DOHH2 (cell line): ENCODE data around the gene MDP1.
"Not testable (repeated sequence)": the region's sequence is repeated elsewhere in the genome, so short reads cannot be mapped to it uniquely, and the experiment has no call there.

Source experiments
- H3F3A ChIP-seq: fragments of 200-600 bp; sonication (generic), shearing (Covaris generic); 2 replicates; pipeline ENCODE4 v1.6.0; 2016; ENCODE audit warnings: antibody characterized with exemption, mild to moderate bottlenecking; ENCODE audit not compliant: control insufficient read depth, insufficient read depth
- H3K27ac ChIP-seq: fragments of 200-600 bp; sonication (generic); 2 replicates; pipeline ENCODE4 v1.5.1; 2014; ENCODE audit warnings: low read depth, mild to moderate bottlenecking, low read length, moderate library complexity
- H3K27me3 ChIP-seq: fragments of 200-600 bp; sonication (generic); 2 replicates; pipeline ENCODE4 v1.6.1; 2014; ENCODE audit warnings: mild to moderate bottlenecking, low read length, mixed read lengths; ENCODE audit not compliant: control insufficient read depth
- H3K36me3 ChIP-seq: fragments of 200-600 bp; sonication (generic); 2 replicates; pipeline ENCODE4 v1.6.1; 2014; ENCODE audit warnings: mild to moderate bottlenecking, low read length, moderate library complexity, mixed read lengths; ENCODE audit not compliant: control insufficient read depth
- H3K4me1 ChIP-seq: fragments of 200-600 bp; sonication (generic); 2 replicates; pipeline ENCODE4 v1.6.1; 2014; ENCODE audit warnings: mild to moderate bottlenecking, low read length, mixed read lengths; ENCODE audit not compliant: control insufficient read depth
- H3K4me2 ChIP-seq: fragments of 200-600 bp; sonication (generic); 2 replicates; pipeline ENCODE4 v1.6.0; 2014; ENCODE audit warnings: mild to moderate bottlenecking, low read length, moderate library complexity
- H3K4me3 ChIP-seq: fragments of 200-600 bp; sonication (generic); 2 replicates; pipeline ENCODE4 v1.5.1; 2014; ENCODE audit warnings: mild to moderate bottlenecking, low read length, mixed read lengths
- H3K79me2 ChIP-seq: fragments of 200-600 bp; sonication (generic); 2 replicates; pipeline ENCODE4 v1.6.1; 2014; ENCODE audit warnings: mild to moderate bottlenecking, low read length, mixed read lengths; ENCODE audit not compliant: control insufficient read depth
- H3K9me2 ChIP-seq: fragments of 200-600 bp; sonication (generic); replicated peaks from 2 replicates; pipeline ENCODE4 v1.6.1; 2014; ENCODE audit warnings: mild to moderate bottlenecking, low read length, mixed read lengths; ENCODE audit not compliant: control insufficient read depth
- H3K9me3 ChIP-seq: fragments of 200-600 bp; sonication (generic); 2 replicates; pipeline ENCODE4 v1.6.1; 2014; ENCODE audit warnings: antibody characterized with exemption, low read length, mixed read lengths; ENCODE audit not compliant: control insufficient read depth, insufficient read depth
- H4K20me1 ChIP-seq: fragments of 200-600 bp; sonication (generic); 2 replicates; pipeline ENCODE4 v1.6.0; 2014; ENCODE audit warnings: low read depth, mild to moderate bottlenecking, antibody characterized with exemption, low read length, moderate library complexity; ENCODE audit not compliant: control insufficient read depth, insufficient read depth
- EZH2phosphoT487 ChIP-seq: fragments of 200-600 bp; sonication (generic); IDR thresholded peaks from 2 replicates; pipeline ENCODE4 v1.6.1; 2017; ENCODE audit warnings: borderline replicate concordance, mild to moderate bottlenecking, antibody characterized with exemption, low read length, moderate library complexity, mixed read lengths
- TF ChIP-seq, protein P1 (sequence below): fragments of 200-600 bp; sonication (generic); IDR thresholded peaks from one replicate; pipeline ENCODE4 v1.5.1; 2014; ENCODE audit warnings: antibody characterized with exemption, mild to moderate bottlenecking, low read depth, low read length; ENCODE audit not compliant: poor library complexity, severe bottlenecking

The MDP1 gene

DNA sequence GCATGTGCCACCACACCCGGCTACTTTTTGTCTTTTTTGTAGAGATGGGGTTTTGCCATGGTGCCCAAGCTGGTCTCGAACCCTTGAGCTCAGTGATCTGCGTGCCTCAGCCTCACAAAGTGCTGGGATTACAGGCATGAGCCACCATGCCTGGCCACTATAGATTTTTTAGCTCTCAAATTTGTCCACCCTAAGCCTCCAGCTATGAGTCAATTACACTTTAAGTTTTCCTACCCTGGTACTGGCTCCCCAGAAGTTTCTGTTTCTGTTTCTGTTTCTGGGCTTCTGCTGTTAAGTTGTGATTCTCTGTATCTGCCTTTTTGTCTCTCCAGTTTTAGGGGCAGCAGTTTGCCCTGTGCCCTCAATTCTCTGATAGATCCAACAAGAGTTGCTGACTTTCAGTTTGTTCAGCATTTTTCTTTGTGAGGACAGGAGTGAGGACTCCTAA lies 30.9 kb upstream of the MDP1 start:
- Histone ChIP-seq H3K4me1 (peaks cover 10% of the 10 kb centered on the region), H3K9me2 (no peaks in the 10 kb centered on the region), H3K79me2 (peaks cover 3% of the 10 kb centered on the region), H3K27ac (no peak overlapping the region), H3F3A (peaks cover 3% of the 10 kb centered on the region), H4K20me1 (no peaks in the 10 kb centered on the region), H3K4me3 (no peak overlapping the region), H3K4me2 (no peak overlapping the region), H3K9me3 (no peaks in the 10 kb centered on the region), H3K27me3 (no peaks in the 10 kb centered on the region), H3K36me3 (no peaks in the 10 kb centered on the region)
- TF ChIP-seq, protein P1, sequence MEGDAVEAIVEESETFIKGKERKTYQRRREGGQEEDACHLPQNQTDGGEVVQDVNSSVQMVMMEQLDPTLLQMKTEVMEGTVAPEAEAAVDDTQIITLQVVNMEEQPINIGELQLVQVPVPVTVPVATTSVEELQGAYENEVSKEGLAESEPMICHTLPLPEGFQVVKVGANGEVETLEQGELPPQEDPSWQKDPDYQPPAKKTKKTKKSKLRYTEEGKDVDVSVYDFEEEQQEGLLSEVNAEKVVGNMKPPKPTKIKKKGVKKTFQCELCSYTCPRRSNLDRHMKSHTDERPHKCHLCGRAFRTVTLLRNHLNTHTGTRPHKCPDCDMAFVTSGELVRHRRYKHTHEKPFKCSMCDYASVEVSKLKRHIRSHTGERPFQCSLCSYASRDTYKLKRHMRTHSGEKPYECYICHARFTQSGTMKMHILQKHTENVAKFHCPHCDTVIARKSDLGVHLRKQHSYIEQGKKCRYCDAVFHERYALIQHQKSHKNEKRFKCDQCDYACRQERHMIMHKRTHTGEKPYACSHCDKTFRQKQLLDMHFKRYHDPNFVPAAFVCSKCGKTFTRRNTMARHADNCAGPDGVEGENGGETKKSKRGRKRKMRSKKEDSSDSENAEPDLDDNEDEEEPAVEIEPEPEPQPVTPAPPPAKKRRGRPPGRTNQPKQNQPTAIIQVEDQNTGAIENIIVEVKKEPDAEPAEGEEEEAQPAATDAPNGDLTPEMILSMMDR, result no peak
- TF ChIP-seq EZH2phosphoT487, result no peak

DNA sequence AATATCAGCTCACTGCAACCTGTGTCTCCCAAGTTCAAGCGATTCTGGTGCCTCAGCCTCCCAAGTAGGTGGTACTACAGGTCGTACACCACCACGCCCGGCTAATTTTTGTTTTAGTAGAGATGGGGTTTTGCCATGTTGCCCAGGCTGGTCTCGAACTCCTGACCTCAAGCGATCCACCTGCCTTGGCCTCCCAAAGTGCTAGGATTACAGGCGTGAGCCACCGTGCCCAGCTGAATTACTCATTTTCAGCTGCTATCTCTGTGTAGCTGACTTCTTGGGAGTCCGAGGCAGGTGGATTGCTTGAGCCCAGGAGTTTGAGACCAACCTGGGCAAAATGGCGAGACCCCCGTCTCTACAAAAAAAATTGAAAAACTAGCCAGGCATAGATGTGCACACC lies 29.5 kb upstream of the MDP1 start:
- H3K4me1 ChIP-seq, result peaks cover 21% of the 10 kb centered on the region
- not testable (repeated sequence) for H3F3A ChIP-seq, H3K27me3 ChIP-seq, H3K4me3 ChIP-seq, H3K9me3 ChIP-seq, H3K9me2 ChIP-seq, H3K4me2 ChIP-seq, H4K20me1 ChIP-seq, H3K36me3 ChIP-seq, H3K27ac ChIP-seq
- H3K79me2 ChIP-seq, result peaks cover 17% of the 10 kb centered on the region

DNA sequence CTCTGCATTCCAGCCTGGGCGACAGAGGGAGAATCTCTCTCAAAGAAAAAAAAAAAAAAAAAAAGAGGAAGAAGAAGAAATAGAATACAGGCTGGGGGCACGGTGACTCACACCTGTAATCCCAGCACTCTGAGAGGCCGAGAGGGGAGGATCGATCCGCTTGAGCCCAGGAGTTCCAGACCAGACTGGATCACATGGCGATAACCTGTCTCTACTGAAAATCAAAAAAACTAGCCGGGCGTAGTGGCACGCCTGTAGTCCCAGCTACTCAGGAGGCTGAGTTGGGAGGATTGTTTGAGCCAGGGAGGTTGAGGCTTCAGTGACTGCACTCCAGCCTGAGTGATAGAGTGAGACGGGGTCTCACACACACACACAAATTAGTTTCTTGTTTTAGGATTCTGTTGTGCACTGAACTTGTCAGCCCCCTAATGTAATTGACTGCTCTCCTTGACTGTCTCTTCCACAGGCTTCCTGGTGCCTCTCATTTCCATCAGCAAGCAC lies 27.5 kb upstream of the MDP1 start:
- TF ChIP-seq, protein P1, result no peak
- no peak for TF ChIP-seq EZH2phosphoT487
- Histone ChIP-seq H3K36me3 (peaks cover 29% of the 10 kb centered on the region), H3K79me2 (peaks cover 17% of the 10 kb centered on the region), H3K4me3 (peak overlapping the region; percentile 88), H3K9me2 (no peaks in the 10 kb centered on the region), H3F3A (peaks cover 3% of the 10 kb centered on the region), H4K20me1 (no peaks in the 10 kb centered on the region), H3K4me2 (peak overlapping the region; percentile 86), H3K27ac (peak overlapping the region; percentile 86), H3K4me1 (peaks cover 25% of the 10 kb centered on the region), H3K27me3 (no peaks in the 10 kb centered on the region), H3K9me3 (no peaks in the 10 kb centered on the region)

DNA sequence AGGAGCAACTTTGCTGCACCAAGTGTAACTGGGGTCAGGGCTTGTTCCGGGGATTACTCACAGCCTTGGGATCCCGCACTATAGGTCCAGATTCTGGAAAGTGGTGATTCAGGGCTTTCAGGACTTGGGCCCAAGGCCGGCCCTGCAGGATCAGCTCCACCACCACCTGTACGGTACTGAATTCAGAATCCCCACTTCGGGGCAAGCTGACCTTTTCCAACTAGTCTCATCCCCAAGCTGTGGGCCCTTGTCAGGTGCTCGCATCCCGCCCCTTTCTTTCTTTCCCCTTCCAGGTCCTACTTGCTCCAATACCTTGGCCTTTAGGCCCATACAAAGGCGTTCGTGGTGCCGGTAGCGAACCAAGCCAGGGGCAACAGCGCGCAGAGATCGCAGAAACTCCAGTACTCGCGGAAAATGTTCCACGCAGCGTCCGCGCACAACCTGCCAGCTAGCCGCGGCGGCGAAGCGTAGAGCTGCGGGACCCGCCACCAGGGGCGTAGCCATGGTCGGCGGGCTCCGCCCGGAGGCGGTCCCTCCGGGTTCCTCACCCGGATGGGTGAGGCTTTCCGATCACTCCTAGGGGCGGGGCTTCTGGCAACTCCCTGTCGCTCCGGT lies 26.1 kb upstream of the MDP1 start:
- Histone ChIP-seq H4K20me1 (no peaks in the 10 kb centered on the region), H3K9me2 (no peaks in the 10 kb centered on the region), H3K79me2 (peaks cover 17% of the 10 kb centered on the region), H3K4me2 (peak overlapping the region; percentile 86), H3K9me3 (no peaks in the 10 kb centered on the region), H3K4me3 (peak overlapping the region; percentile 88), H3K36me3 (peaks cover 44% of the 10 kb centered on the region), H3K27ac (peak overlapping the region; percentile 86), H3K27me3 (no peaks in the 10 kb centered on the region), H3K4me1 (peaks cover 25% of the 10 kb centered on the region), H3F3A (peaks cover 3% of the 10 kb centered on the region)
- no peak for TF ChIP-seq EZH2phosphoT487
- TF ChIP-seq, protein P1, result no peak
